Keratinocyte (primary cell): ENCODE measurements around the gene ITPR1.

Experiments
- CTCF ChIP-seq, 3 experiments: IDR thresholded peaks in 1 of 3; conservative IDR thresholded peaks in 1 of 3; optimal IDR thresholded peaks in 1 of 3; 2 replicates in 2 of 3; 3 replicates in 1 of 3; pipeline versions ENCODE3 to v1.5.1; 2011; ENCODE audit warnings: low read length in 3 of 3, mild to moderate bottlenecking in 3 of 3, moderate library complexity in 2 of 3, control low read depth in 1 of 3, inconsistent platforms in 1 of 3; ENCODE audit not compliant: insufficient read depth in 2 of 3; ENCODE audit errors: extremely low read depth in 1 of 3
- EZH2 ChIP-seq: IDR thresholded peaks from one replicate; pipeline ENCODE4 v1.6.1; 2012; ENCODE audit warnings: inconsistent platforms, mild to moderate bottlenecking, low read length, moderate library complexity

GRCh38 chr3:4841225-4841624, 348.1 kb downstream of the ITPR1 start:
- TF ChIP-seq CTCF (optimal IDR thresholded peaks at IDR 0.05 in 1 of 3, IDR thresholded peaks at IDR 0.05 in 1 of 3, conservative IDR thresholded peaks at IDR 0.05 in 1 of 3; ENCODE audit: extremely low read depth in 1 of 3, insufficient read depth in 2 of 3, low read length in 3 of 3) = no peak
- TF ChIP-seq EZH2 = no peak
